H1 (cell line): Measurements from ENCODE around the gene PPM1N. TPM values are rescaled to one million over a fixed set of nuclear protein-coding genes. Genes with fewer than 3 reads are reported as not detected.

Experiments
- CTCF ChIA-PET: fragments of 300-600 bp; sonication (Branson Sonifier 250); formaldehyde crosslinking; loops from one replicate; lab custom pipeline; 2021; ENCODE audit not compliant: partially characterized antibody; lab: Charles Lee
- POLR2A ChIA-PET: fragments of 300-600 bp; sonication (Branson Sonifier 250); formaldehyde crosslinking; loops from one replicate; lab custom pipeline; 2021; ENCODE audit warnings: inconsistent platforms; ENCODE audit not compliant: partially characterized antibody; lab: Charles Lee
- DNase-seq, 2 experiments: peaks; one replicate each; pipeline versions ENCODE4 v3.0.0 to v3.0.0-alpha.2; 2010 to 2022; ENCODE audit warnings: low spot score in 2 of 2, low read depth in 1 of 2, mixed read lengths in 1 of 2
- FAIRE-seq: peaks from 2 replicates; lab custom pipeline; 2011; peaks lifted over from hg19 to GRCh38; lab: Jason Lieb, UNC
- H2AFZ ChIP-seq: 2 replicates; pipeline ENCODE4 v1.8.1; 2012; ENCODE audit warnings: low read length, inconsistent platforms
- H2AK5ac ChIP-seq: 2 replicates; pipeline ENCODE4 v1.6.1; 2013; ENCODE audit warnings: low read depth, low read length
- H2BK120ac ChIP-seq: replicated peaks from 2 replicates; pipeline ENCODE3; 2013; ENCODE audit warnings: low read depth, low read length, inconsistent platforms
- H2BK12ac ChIP-seq: 2 replicates; pipeline ENCODE4 v1.6.1; 2013; ENCODE audit warnings: low read depth, low read length
- H2BK15ac ChIP-seq: 2 replicates; pipeline ENCODE4 v1.6.1; 2013; ENCODE audit warnings: low read length
- H2BK20ac ChIP-seq: 2 replicates; pipeline ENCODE4 v1.6.1; 2013; ENCODE audit warnings: low read length
- H2BK5ac ChIP-seq: 2 replicates; pipeline ENCODE4 v1.6.1; 2013; ENCODE audit warnings: low read depth, low read length
- H3K14ac ChIP-seq: 2 replicates; pipeline ENCODE4 v1.6.1; 2013; ENCODE audit warnings: inconsistent platforms; ENCODE audit not compliant: insufficient read length
- H3K18ac ChIP-seq: 2 replicates; pipeline ENCODE4 v1.6.1; 2013; ENCODE audit warnings: low read length; ENCODE audit errors: extremely low read depth
- H3K23ac ChIP-seq: 2 replicates; pipeline ENCODE4 v1.6.1; 2013; ENCODE audit warnings: inconsistent platforms; ENCODE audit not compliant: insufficient read length
- H3K23me2 ChIP-seq: 2 replicates; pipeline ENCODE4 v1.6.1; 2013; ENCODE audit warnings: low read depth, low read length
- H3K27ac ChIP-seq: 2 replicates; pipeline ENCODE4 v1.6.1; 2011; ENCODE audit warnings: low read depth, low read length, inconsistent platforms
- H3K27me3 ChIP-seq, 4 experiments: replicated peaks in 1 of 4; 1 replicate in 1 of 4; 2 replicates in 3 of 4; pipeline versions ENCODE4 v1.6.1 to v1.8.1; 2011 to 2013; ENCODE audit warnings: low read length in 3 of 4, mild to moderate bottlenecking in 3 of 4, inconsistent platforms in 2 of 4, mixed read lengths in 2 of 4, moderate library complexity in 1 of 4; ENCODE audit not compliant: control insufficient read depth in 3 of 4, insufficient read depth in 3 of 4; ENCODE audit errors: extremely low read depth in 1 of 4
- H3K36me3 ChIP-seq, 4 experiments: 2 replicates each; pipeline versions ENCODE4 v1.6.1 to v1.8.1; 2011 to 2013; ENCODE audit warnings: mild to moderate bottlenecking in 4 of 4, low read length in 3 of 4, moderate library complexity in 2 of 4, control low read depth in 1 of 4, inconsistent platforms in 1 of 4; ENCODE audit not compliant: insufficient read depth in 4 of 4, control insufficient read depth in 2 of 4
- H3K4ac ChIP-seq: replicated peaks from 2 replicates; pipeline ENCODE3; 2013; ENCODE audit warnings: low read length, low read depth, mixed read lengths, inconsistent platforms; ENCODE audit not compliant: insufficient read length
- H3K4me1 ChIP-seq, 4 experiments: replicated peaks in 1 of 4; 1 replicate in 1 of 4; 2 replicates in 3 of 4; pipeline versions ENCODE4 v1.6.1 to v1.8.1; 2011 to 2013; ENCODE audit warnings: low read length in 3 of 4, inconsistent platforms in 2 of 4, mixed read lengths in 1 of 4; ENCODE audit not compliant: insufficient read depth in 4 of 4, control insufficient read depth in 3 of 4
- H3K4me2 ChIP-seq, 2 experiments: 2 replicates each; pipeline versions ENCODE4 v1.6.1 to v1.8.1; 2011 to 2013; ENCODE audit warnings: low read depth in 2 of 2, low read length in 2 of 2, control low read depth in 1 of 2, inconsistent platforms in 1 of 2, mild to moderate bottlenecking in 1 of 2; ENCODE audit not compliant: insufficient read depth in 1 of 2
- H3K4me3 ChIP-seq, 4 experiments: fragments of 200-600, 300-600 bp in 1 of 4; sonication (generic), shearing (Covaris generic), sonication (Bioruptor Twin) in 1 of 4; 2 replicates each; pipeline versions ENCODE4 v1.5.1 to v1.8.1; 2011 to 2016; ENCODE audit warnings: low read length in 4 of 4, low read depth in 3 of 4, control low read depth in 2 of 4, inconsistent platforms in 2 of 4, mild to moderate bottlenecking in 2 of 4, mixed read lengths in 1 of 4, moderate library complexity in 1 of 4; ENCODE audit not compliant: insufficient read depth in 2 of 4; ENCODE audit errors: extremely low read depth in 1 of 4
- H3K56ac ChIP-seq: replicated peaks from 2 replicates; pipeline ENCODE3; 2013; ENCODE audit warnings: low read depth, mild to moderate bottlenecking, mixed read lengths, low read length, inconsistent platforms; ENCODE audit not compliant: insufficient read length
- H3K79me1 ChIP-seq: 2 replicates; pipeline ENCODE4 v1.6.1; 2013; ENCODE audit warnings: low read depth, low read length, control low read depth
- H3K79me2 ChIP-seq, 2 experiments: 2 replicates each; pipeline versions ENCODE4 v1.6.1 to v1.8.1; 2012 to 2013; ENCODE audit warnings: low read length in 2 of 2, mild to moderate bottlenecking in 2 of 2, inconsistent platforms in 1 of 2; ENCODE audit not compliant: insufficient read depth in 2 of 2, control insufficient read depth in 1 of 2
- H3K9ac ChIP-seq, 4 experiments: replicated peaks in 1 of 4; 1 replicate in 1 of 4; 2 replicates in 3 of 4; pipeline versions ENCODE4 v1.6.1 to v1.8.1; 2011 to 2013; ENCODE audit warnings: low read depth in 3 of 4, low read length in 3 of 4, control low read depth in 2 of 4, mild to moderate bottlenecking in 2 of 4, moderate library complexity in 2 of 4, inconsistent platforms in 1 of 4; ENCODE audit errors: extremely low read depth in 1 of 4
- H3K9me3 ChIP-seq, 2 experiments: 2 replicates each; pipeline versions ENCODE4 v1.6.1 to v1.8.1; 2012 to 2013; ENCODE audit warnings: mild to moderate bottlenecking in 2 of 2, moderate library complexity in 2 of 2, control low read depth in 1 of 2, inconsistent platforms in 1 of 2, low read depth in 1 of 2, low read length in 1 of 2, mixed read lengths in 1 of 2; ENCODE audit not compliant: insufficient read depth in 2 of 2
- H4K20me1 ChIP-seq, 2 experiments: replicated peaks in 1 of 2; 2 replicates each; pipeline versions ENCODE3 to v1.8.1; 2011 to 2013; ENCODE audit warnings: inconsistent platforms in 2 of 2, low read length in 2 of 2, mild to moderate bottlenecking in 1 of 2; ENCODE audit not compliant: insufficient read depth in 2 of 2, control insufficient read depth in 1 of 2
- H4K5ac ChIP-seq: 2 replicates; pipeline ENCODE4 v1.6.1; 2013; ENCODE audit warnings: low read length, low read depth, mixed read lengths, inconsistent platforms; ENCODE audit not compliant: insufficient read length
- H4K8ac ChIP-seq: 2 replicates; pipeline ENCODE4 v1.8.0; 2013; ENCODE audit warnings: mild to moderate bottlenecking, moderate library complexity, low read length, inconsistent platforms; ENCODE audit not compliant: insufficient read depth; ENCODE audit errors: extremely low read depth
- H4K91ac ChIP-seq: replicated peaks from 2 replicates; pipeline ENCODE3; 2013; ENCODE audit warnings: low read length, mixed read lengths, inconsistent platforms; ENCODE audit not compliant: insufficient read length
- SP4 ChIP-seq: IDR thresholded peaks from 2 replicates; pipeline ENCODE4 v1.6.1; 2012; ENCODE audit warnings: low read length, inconsistent platforms
- ZNF274 ChIP-seq: IDR thresholded peaks from 2 replicates; pipeline ENCODE4 v1.7.0; 2012; ENCODE audit warnings: low read length, borderline replicate concordance; ENCODE audit errors: extremely low read depth
- WGBS, 2 experiments: shearing (Covaris generic) in 1 of 2; methylation state at CpG; one replicate each; pipeline versions ENCODE4 v1.1.6 to v1.1.7; 2013 to 2015; ENCODE audit warnings: low lambda C conversion rate in 2 of 2, mixed read lengths in 2 of 2, inconsistent platforms in 1 of 2, low coverage in 1 of 2, missing lambda C conversion rate in 1 of 2; ENCODE audit not compliant: insufficient replicate concordance in 2 of 2, insufficient coverage in 1 of 2, insufficient read length in 1 of 2; ENCODE audit errors: extremely low coverage in 1 of 2, missing lambda C conversion rate in 1 of 2; 5-methylcytosine and 5-hydroxymethylcytosine counted together
- polyA plus RNA-seq, 7 experiments: library from polyadenylated mRNA; depleted of rRNA in 3 of 7; stranded (reverse) in 5 of 7; unstranded in 2 of 7; fragments of >200 nt in 5 of 7; fragments of 200-250 nt in 2 of 7; gene quantifications; 1 replicate in 5 of 7; 2 replicates in 1 of 7; 4 replicates in 1 of 7; pipeline versions ENCODE4 v1.2.1 to v1.2.3, GENCODE V29; 2011 to 2013; ENCODE audit warnings: missing spikeins in 2 of 7, mixed read lengths in 2 of 7
- total RNA-seq: library from RNA; stranded (reverse); fragmentation: NEBNext Ultra II Directional; extraction: Animal tissue kit (Norgen Biotek cat#: 25700); gene quantifications from 2 replicates; pipeline ENCODE4 v1.2.1, GENCODE V29; 2021

Gene PPM1N
- total and polyA plus RNA-seq, 2 of the 8 experiments (the other 6 are each of a cell fraction or from before 2014, with no cell fraction given), result 12.2 to 14.4 TPM

DNA sequence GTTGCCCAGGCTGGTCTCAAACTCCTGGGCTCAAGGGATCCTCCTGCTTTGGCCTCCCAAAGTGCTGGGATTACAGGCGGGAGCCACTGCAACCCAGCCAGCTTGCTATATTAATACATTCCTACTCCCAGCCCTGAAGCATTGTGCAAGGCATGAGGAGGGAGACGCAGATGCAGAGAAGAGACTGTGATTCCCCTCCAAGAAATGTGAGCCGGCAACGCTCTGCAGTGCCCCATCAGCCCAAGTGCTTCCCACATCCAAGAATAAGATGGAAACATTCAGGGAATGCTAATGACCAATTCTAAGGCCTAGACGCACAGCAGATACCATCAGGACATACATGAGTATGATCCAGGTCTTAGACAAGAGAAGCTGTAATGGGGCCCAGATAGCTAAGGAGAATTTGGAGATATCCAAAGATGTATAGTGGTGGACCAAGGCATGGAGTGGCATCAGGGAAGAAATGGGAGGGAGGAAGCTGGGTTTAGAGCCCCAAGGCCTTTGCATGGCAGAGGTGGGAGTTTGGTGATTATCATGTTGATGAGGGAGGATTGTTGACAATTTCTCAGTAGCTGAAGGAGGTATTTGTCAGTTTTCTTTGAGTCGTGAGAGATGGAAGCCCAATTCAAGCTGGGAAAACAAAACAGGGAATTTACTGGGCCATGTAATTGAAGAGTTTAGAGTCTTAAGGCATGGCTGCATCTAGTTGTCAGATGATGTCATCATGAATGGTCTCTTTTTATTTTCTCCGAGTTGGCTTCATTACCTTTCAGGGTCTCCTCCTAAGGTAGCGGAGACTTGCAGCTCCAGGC is 2.9 kb downstream of the PPM1N start:
- WGBS, 2 experiments, result 76% methylated on average over 8 of the region's 8 CpGs; no CpG with 5 or more reads in 1 of the 2 experiments
- Histone ChIP-seq H3K23me2 (peaks cover 22% of the 10 kb centered on the region; the same call in 1 of the 2 replicates), H2BK12ac (no peak overlapping the region; the same call in 1 of the 2 replicates), H3K4me3 (peak overlapping the region in 2 of 4 experiments; percentile 5 to 7; a peak in 1 of 8 replicates), H3K4me1 (peaks cover 12 to 21% (median 18%) of the 10 kb centered on the region in 4 experiments), H3K4me2 (peak overlapping the region; percentile 36 to 59; a peak in 3 of 4 replicates), H4K8ac (no peak overlapping the region), H2BK20ac (no peak overlapping the region), H3K9ac (peak overlapping the region in 1 of 4 experiments; percentile 17; a peak in 2 of 7 replicates), H2BK120ac (no peak overlapping the region), H3K23ac (no peak overlapping the region), H3K79me1 (no peaks in the 10 kb centered on the region), H4K20me1 (peaks cover 0 to 2% of the 10 kb centered on the region in 2 experiments)
- FAIRE-seq, result no peak
- TF ChIP-seq ZNF274, result no peak
- no peak for TF ChIP-seq SP4
- TF ChIP-seq, all 59 proteins: peak for 0
- Histone ChIP-seq H2BK5ac (0 out of 2 replicates have a peak overlapping the region, but pooled peaks have one; percentile 39), H3K27me3 (peaks cover 0 to 7% (median 3%) of the 10 kb centered on the region in 4 experiments; a peak in 3 of 7 replicates), H3K36me3 (no peaks in the 10 kb centered on the region), H4K91ac (no peak overlapping the region), H3K27ac (no peak overlapping the region), H3K79me2 (no peaks in the 10 kb centered on the region), H3K4ac (no peak overlapping the region), H2AFZ (no peak overlapping the region), H2AK5ac (peak overlapping the region; percentile 5), H3K14ac (no peak overlapping the region), H3K18ac (no peak overlapping the region), H4K5ac (no peak overlapping the region), H2BK15ac (0 out of 2 replicates have a peak overlapping the region, but pooled peaks have one; percentile 2), H3K56ac (no peak overlapping the region), H3K9me3 (no peaks in the 10 kb centered on the region)
- CTCF ChIA-PET, result interaction anchor here (0.8 to 1.4 kb wide), 7 partner anchors 8 to 69 kb away, joined by 3 to 8 read pairs (median 4); no protein-coding TSS in a partner anchor
- DNase-seq, result no peak
- POLR2A ChIA-PET, result interaction anchor here (0.8 to 1.4 kb wide), 3 partner anchors 20 to 62 kb away, joined by 3 to 4 read pairs (median 4); no protein-coding TSS in a partner anchor
